HG03135 (cell line): ENCODE data around the gene IDNK.
A peak's percentile ranks its signal among the peaks of the same experiment; 100 is the strongest.
"Not testable (repeated sequence)": the region's sequence is repeated elsewhere in the genome, so short reads cannot be mapped to it uniquely, and the experiment has no call there.

Experiments used
- ATAC-seq: cut with Tn5 transposase; IDR thresholded peaks from one replicate; pipeline ENCODE4 v1.9.1; 2021; ENCODE audit warnings: mild to moderate bottlenecking, moderate library complexity; ENCODE audit not compliant: unreplicated experiment

IDNK gene

GRCh38 chr9:83622939-83623678 is at the start of gene IDNK:
Gene IDNK (plus strand): TSS chr9:83623143. CDS start chr9:83623172, 29 bp downstream.
- ATAC-seq, result peak; percentile 89

GRCh38 chr9:83574482-83574881 is 48.5 kb upstream of the IDNK start:
- no peak for ATAC-seq

GRCh38 chr9:83582029-83582428 is 40.9 kb upstream of the IDNK start:
- no peak for ATAC-seq

- peak; percentile 76 for ATAC-seq
Observed at GRCh38 chr9:83583151-83584014, 39.6 kb upstream of the IDNK start.

- no peak for ATAC-seq
Observed at GRCh38 chr9:83584995-83585394, 37.9 kb upstream of the IDNK start.

- ATAC-seq, result no peak
Observed at GRCh38 chr9:83588256-83588655, 34.7 kb upstream of the IDNK start.

- no peak for ATAC-seq
Observed at GRCh38 chr9:83596899-83597504, 25.9 kb upstream of the IDNK start.

- no peak for ATAC-seq
Observed at GRCh38 chr9:83598487-83598886, 24.5 kb upstream of the IDNK start.

GRCh38 chr9:83599071-83599470 is 23.9 kb upstream of the IDNK start:
- ATAC-seq, result no peak

GRCh38 chr9:83601463-83601862 is 21.5 kb upstream of the IDNK start:
- ATAC-seq, result no peak

GRCh38 chr9:83607620-83608019 is 15.3 kb upstream of the IDNK start:
- ATAC-seq, result not testable (repeated sequence)

GRCh38 chr9:83613298-83613697 is 9.6 kb upstream of the IDNK start:
- not testable (repeated sequence) for ATAC-seq

- ATAC-seq, result no peak
Observed at GRCh38 chr9:83617299-83617698, 5.6 kb upstream of the IDNK start.

- no peak for ATAC-seq
Observed at GRCh38 chr9:83620841-83621636, 1.9 kb upstream of the IDNK start.

GRCh38 chr9:83622433-83622938 is 457 bp upstream of the IDNK start:
- peak; percentile 54 for ATAC-seq

GRCh38 chr9:83623679-83624076 is 735 bp downstream of the IDNK start:
- peak; percentile 12 for ATAC-seq

- ATAC-seq, result no peak
Observed at GRCh38 chr9:83625178-83625577, 2.2 kb downstream of the IDNK start.

- no peak for ATAC-seq
Observed at GRCh38 chr9:83628540-83628939, 5.6 kb downstream of the IDNK start.

GRCh38 chr9:83629433-83630104 is 6.6 kb downstream of the IDNK start:
- ATAC-seq, result no peak

GRCh38 chr9:83630938-83631457 is 8.1 kb downstream of the IDNK start:
- ATAC-seq, result no peak
